PC-3 (cell line): ENCODE results near the gene RETREG1. TPM values are rescaled to one million over a fixed set of nuclear protein-coding genes. Genes with fewer than 3 reads are reported as not detected.

Experiments used
- ATAC-seq: fragments of 200-7000 bp; cut with Tn5 transposase; 2 replicates; pipeline ENCODE4 v1.9.1; 2020; ENCODE audit warnings: mild to moderate bottlenecking, moderate library complexity
- BruUV-seq: library from RNA; stranded (reverse); fragments of 400-500 nt; replicated peaks from 2 replicates; lab custom pipeline; 2021; lab: Mats Ljungman, UMichigan
- CTCF ChIA-PET: fragments of 300-600 bp; sonication (Branson Sonifier 250); formaldehyde crosslinking; loops from one replicate; lab custom pipeline; 2022; ENCODE audit warnings: antibody characterized with exemption; lab: Charles Lee
- POLR2A ChIA-PET: fragments of 300-600 bp; sonication (Branson Sonifier 250); formaldehyde crosslinking; loops from one replicate; lab custom pipeline; 2022; ENCODE audit warnings: antibody characterized with exemption; ENCODE audit not compliant: unreplicated experiment; lab: Charles Lee
- DNase-seq: peaks from one replicate; pipeline ENCODE4 v3.0.0-alpha.2; 2015
- H2AFZ ChIP-seq: fragments of 300-600 bp; sonication (generic); 2 replicates; pipeline ENCODE4 v1.6.0; 2016; ENCODE audit warnings: antibody characterized with exemption, low read length
- H3F3A ChIP-seq: fragments of 300-600 bp; sonication (generic); one replicate; pipeline ENCODE4 v1.6.0; 2017; ENCODE audit warnings: antibody characterized with exemption, low read length, control low read depth, mild to moderate bottlenecking; ENCODE audit not compliant: unreplicated experiment
- H3K27ac ChIP-seq: fragments of 300-600 bp; sonication (generic); 2 replicates; pipeline ENCODE4 v1.5.1; 2016; ENCODE audit warnings: mild to moderate bottlenecking, low read length
- H3K27me3 ChIP-seq: fragments of 300-600 bp; sonication (generic); 2 replicates; pipeline ENCODE4 v1.6.1; 2016; ENCODE audit warnings: low read length, mixed read lengths
- H3K36me3 ChIP-seq: fragments of 300-600 bp; sonication (generic); 2 replicates; pipeline ENCODE4 v1.6.1; 2016; ENCODE audit warnings: low read depth, mixed run types, low read length, mixed read lengths
- H3K4me1 ChIP-seq: fragments of 300-600 bp; sonication (generic); 2 replicates; pipeline ENCODE4 v1.5.1; 2016; ENCODE audit warnings: low read length; ENCODE audit not compliant: insufficient read depth
- H3K4me2 ChIP-seq: fragments of 300-600 bp; sonication (generic); 2 replicates; pipeline ENCODE4 v1.6.0; 2016; ENCODE audit warnings: low read length
- H3K4me3 ChIP-seq: fragments of 300-600 bp; sonication (generic); 2 replicates; pipeline ENCODE4 v1.5.1; 2016; ENCODE audit warnings: mild to moderate bottlenecking, low read length, mixed read lengths
- H3K79me2 ChIP-seq: fragments of 300-600 bp; sonication (generic); 2 replicates; pipeline ENCODE4 v1.6.1; 2017; ENCODE audit warnings: low read length, mixed read lengths
- H3K9ac ChIP-seq: fragments of 300-600 bp; sonication (generic); 2 replicates; pipeline ENCODE4 v1.6.0; 2016; ENCODE audit warnings: mild to moderate bottlenecking, low read length
- H3K9me2 ChIP-seq: fragments of 300-600 bp; sonication (generic); replicated peaks from 2 replicates; pipeline ENCODE4 v1.6.1; 2016; ENCODE audit warnings: mixed run types, low read length, mixed read lengths
- H3K9me3 ChIP-seq: fragments of 300-600 bp; sonication (generic); 2 replicates; pipeline ENCODE4 v1.6.1; 2016; ENCODE audit warnings: low read length, mixed read lengths
- H4K20me1 ChIP-seq: fragments of 300-600 bp; sonication (generic); 2 replicates; pipeline ENCODE4 v1.6.1; 2016; ENCODE audit warnings: low read length, mixed read lengths
- CTCF ChIP-seq: fragments of 300-600 bp; sonication (generic); conservative IDR thresholded peaks from 2 replicates; pipeline ENCODE4 v1.5.1; 2017; ENCODE audit warnings: antibody characterized with exemption, low read depth, mild to moderate bottlenecking, low read length
- EZH2 ChIP-seq: fragments of 300-600 bp; sonication (generic); IDR thresholded peaks from one replicate; pipeline ENCODE4 v1.6.1; 2017; ENCODE audit warnings: antibody characterized with exemption, mild to moderate bottlenecking, low read length; ENCODE audit not compliant: unreplicated experiment
- EZH2phosphoT487 ChIP-seq: fragments of 300-600 bp; sonication (generic); IDR thresholded peaks from 2 replicates; pipeline ENCODE4 v1.6.1; 2018; ENCODE audit warnings: mild to moderate bottlenecking, antibody characterized with exemption, low read length, borderline replicate concordance
- intact Hi-C: fragments of 100-400 bp; cut with micrococcal nuclease; formaldehyde crosslinking; loops from 2 replicates; pipeline ENCODE4 v1.9.0; 2023
- total RNA-seq: library from RNA; depleted of rRNA; stranded (reverse); fragments of >200 nt; gene quantifications from 2 replicates; pipeline ENCODE4 v1.2.3, GENCODE V29; 2014

RETREG1 gene
- total RNA-seq, 1 experiment from 2014 or later = 1.7 TPM

GRCh38 chr5:16457451-16457850, 159.3 kb downstream of the RETREG1 start:
- TF ChIP-seq EZH2phosphoT487 = no peak
- TF ChIP-seq CTCF = peak; percentile 28; the same call in 1 of the 2 replicates
- ChIA-PET CTCF (no interaction called here), POLR2A (no interaction called here)
- no peak overlapping the region for H3K27ac ChIP-seq
- H2AFZ ChIP-seq = no peak overlapping the region
- H3K4me2 ChIP-seq = no peak overlapping the region
- DNase-seq (no peak), ATAC-seq (no peak; the same call in 1 of the 2 replicates)
- no peaks in the 10 kb centered on the region for H3K9me3 ChIP-seq
- peaks cover 26% of the 10 kb centered on the region; the same call in 1 of the 2 replicates for H4K20me1 ChIP-seq
- no peaks in the 10 kb centered on the region for H3K9me2 ChIP-seq
- no TSS peak for BruUV-seq
- no peak overlapping the region for H3K9ac ChIP-seq
- H3K4me3 ChIP-seq = no peak overlapping the region
- peaks cover 61% of the 10 kb centered on the region for H3K79me2 ChIP-seq
- intact Hi-C loops = loop anchor here (2.0 kb wide), 1 partner anchor 297 kb away; no protein-coding TSS in a partner anchor
- H3F3A ChIP-seq = no peaks in the 10 kb centered on the region
- peaks cover 20% of the 10 kb centered on the region for H3K4me1 ChIP-seq
- H3K27me3 ChIP-seq = no peaks in the 10 kb centered on the region
- H3K36me3 ChIP-seq = peaks cover 84% of the 10 kb centered on the region

GRCh38 chr5:16456103-16456832, 160.5 kb downstream of the RETREG1 start:
- ATAC-seq (peak; percentile 90), DNase-seq (peak; percentile 96)
- Histone ChIP-seq H3K9ac (no peak overlapping the region), H4K20me1 (peaks cover 19% of the 10 kb centered on the region; the same call in 1 of the 2 replicates), H3K4me1 (peaks cover 12% of the 10 kb centered on the region), H3K27ac (peak overlapping the region; percentile 42), H2AFZ (no peak overlapping the region), H3K4me2 (peak overlapping the region; percentile 5; the same call in 1 of the 2 replicates), H3K9me2 (no peaks in the 10 kb centered on the region), H3K9me3 (no peaks in the 10 kb centered on the region), H3K36me3 (peaks cover 84% of the 10 kb centered on the region), H3K79me2 (peaks cover 49% of the 10 kb centered on the region), H3F3A (no peaks in the 10 kb centered on the region), H3K27me3 (no peaks in the 10 kb centered on the region), H3K4me3 (no peak overlapping the region)
- intact Hi-C loops = loop anchor here (2.0 kb wide), 1 partner anchor 295 kb away; no protein-coding TSS in a partner anchor
- no TSS peak for BruUV-seq
- ChIA-PET CTCF (interaction anchor here (0.6 to 1.3 kb wide), 4 partner anchors 18 to 28 kb away, joined by 3 read pairs; no protein-coding TSS in a partner anchor), POLR2A (no interaction called here)
- peak; percentile 99 for TF ChIP-seq CTCF
- TF ChIP-seq EZH2phosphoT487 = no peak
- no peak for TF ChIP-seq EZH2

- no TSS peak for BruUV-seq
- H3K27me3 ChIP-seq = no peaks in the 10 kb centered on the region
- intact Hi-C loops = loop anchor here (2.0 kb wide), 1 partner anchor 295 kb away; no protein-coding TSS in a partner anchor
- H3K9ac ChIP-seq = no peak overlapping the region
- no peak overlapping the region for H3K4me3 ChIP-seq
- H3K9me3 ChIP-seq = no peaks in the 10 kb centered on the region
- peak overlapping the region; percentile 5; the same call in 1 of the 2 replicates for H3K4me2 ChIP-seq
- no peak for DNase-seq
- H3K4me1 ChIP-seq = peaks cover 12% of the 10 kb centered on the region
- no peaks in the 10 kb centered on the region for H3F3A ChIP-seq
- no peaks in the 10 kb centered on the region for H3K9me2 ChIP-seq
- peaks cover 43% of the 10 kb centered on the region for H3K79me2 ChIP-seq
- TF ChIP-seq EZH2phosphoT487 = no peak
- no peak for TF ChIP-seq CTCF
- no peak for TF ChIP-seq EZH2
- H3K36me3 ChIP-seq = peaks cover 84% of the 10 kb centered on the region
- peak overlapping the region; percentile 42 for H3K27ac ChIP-seq
- H2AFZ ChIP-seq = no peak overlapping the region
- ChIA-PET POLR2A (no interaction called here), CTCF (interaction anchor here (0.6 to 1.3 kb wide), 3 partner anchors 19 to 29 kb away, joined by 3 read pairs; no protein-coding TSS in a partner anchor)
- H4K20me1 ChIP-seq = peaks cover 13% of the 10 kb centered on the region; the same call in 1 of the 2 replicates
- no peak for ATAC-seq
Measured at GRCh38 chr5:16455668-16456067, 161.1 kb downstream of the RETREG1 start.
